Myocyte (in vitro differentiated cells): ENCODE measurements around the gene FAM89B. TPM values are rescaled to one million over a fixed set of nuclear protein-coding genes. Genes with fewer than 3 reads are reported as not detected.

Source experiments
- DNase-seq: peaks from one replicate; pipeline ENCODE4 v3.0.0-alpha.2; 2012; ENCODE audit warnings: low read depth
- total RNA-seq: library from RNA; depleted of rRNA; stranded (reverse); fragments of >200 nt; gene quantifications from 2 replicates; pipeline ENCODE4 v1.2.3, GENCODE V29; 2014

The FAM89B gene
- total RNA-seq, 1 donor from 2014 or later, result 91.7 TPM

GRCh38 chr11:65586676-65587075, 14.3 kb downstream of the FAM89B start:
- peak; percentile 76 for DNase-seq

GRCh38 chr11:65588199-65589054, 16.1 kb downstream of the FAM89B start:
- DNase-seq, result peak; percentile 86

GRCh38 chr11:65589444-65590239, 17.3 kb downstream of the FAM89B start:
- no peak for DNase-seq

DNA sequence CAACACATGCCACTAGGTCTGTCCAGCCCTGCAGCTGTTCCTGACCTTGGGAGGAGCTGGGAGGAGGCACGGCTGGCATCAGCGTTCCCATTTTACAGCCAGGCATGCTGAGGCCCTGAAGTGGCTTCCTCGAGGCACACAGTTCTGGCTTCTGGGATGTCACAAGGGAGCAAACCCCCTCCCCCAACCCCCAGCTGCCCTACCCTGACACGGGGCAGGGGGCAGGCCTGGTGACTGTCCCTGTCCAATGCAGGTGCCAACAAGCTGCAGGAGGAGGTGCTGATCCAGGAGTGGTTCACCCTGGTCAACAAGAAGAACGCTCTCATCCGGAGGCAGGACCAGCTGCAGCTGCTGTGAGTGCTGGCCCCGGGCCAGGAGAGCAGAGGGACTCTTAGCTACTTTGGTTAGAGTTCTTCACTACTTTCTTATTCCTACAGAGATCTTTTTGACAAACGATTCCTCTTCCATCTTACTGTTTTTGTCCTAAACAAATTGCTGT, 18.0 kb downstream of the FAM89B start:
- DNase-seq, result peak; percentile 90

GRCh38 chr11:65591939-65592857, 19.9 kb downstream of the FAM89B start:
- no peak for DNase-seq

GRCh38 chr11:65592858-65593517, 20.6 kb downstream of the FAM89B start:
- DNase-seq, result no peak

DNA sequence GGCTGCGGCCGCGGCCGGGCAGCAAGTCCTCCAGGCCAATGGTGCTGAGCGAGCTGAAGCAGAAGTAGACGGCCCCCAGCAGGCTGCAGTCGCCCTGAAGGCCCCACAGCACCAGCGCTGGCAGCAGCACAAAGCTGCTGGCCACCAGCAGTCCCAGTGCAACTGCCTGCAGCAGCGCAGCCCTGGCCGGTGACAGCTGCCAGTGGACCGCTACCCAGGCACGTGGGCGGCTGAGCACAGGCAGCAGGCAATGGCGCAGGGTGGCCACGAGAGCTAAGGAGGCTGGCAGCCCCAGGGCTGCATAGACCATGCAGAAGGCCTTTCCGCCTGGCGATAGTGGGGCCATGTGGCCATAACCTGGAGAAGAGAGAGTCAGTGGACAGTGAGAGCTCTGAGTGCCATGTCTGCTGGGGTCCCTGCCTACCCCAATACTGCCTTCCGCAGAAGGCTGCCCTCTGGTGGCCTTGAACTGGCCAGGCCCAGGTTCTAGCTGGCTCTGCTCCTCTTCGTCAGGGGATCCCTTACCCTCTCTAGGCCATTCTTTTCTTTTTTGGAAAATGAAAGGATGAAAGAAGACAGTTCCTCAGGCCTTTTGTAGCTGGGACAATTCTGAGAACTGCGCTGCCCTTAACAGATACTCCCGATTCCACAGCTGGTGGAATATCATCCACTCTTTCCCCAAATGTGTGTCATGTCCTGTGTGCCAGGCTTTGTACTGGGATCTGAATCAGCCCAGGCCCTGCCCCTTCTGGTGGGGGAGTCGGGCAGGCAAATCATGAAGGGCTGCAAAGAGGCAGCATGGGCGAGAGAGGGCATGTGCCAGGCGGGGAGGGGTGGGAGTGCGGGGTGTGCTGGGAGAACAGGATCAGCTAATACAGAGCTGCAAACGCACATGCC, 21.4 kb downstream of the FAM89B start:
- DNase-seq, result peak; percentile 65

GRCh38 chr11:65595131-65595530, 22.8 kb downstream of the FAM89B start:
- DNase-seq, result no peak

GRCh38 chr11:65595543-65596281, 23.4 kb downstream of the FAM89B start, which contains the start of gene KCNK7:
Gene KCNK7 (minus strand): TSS chr11:65595800. CDS start chr11:65595772, 28 bp downstream.
- DNase-seq, result no peak

GRCh38 chr11:65596520-65596919, 24.2 kb downstream of the FAM89B start:
- DNase-seq, result no peak

DNA sequence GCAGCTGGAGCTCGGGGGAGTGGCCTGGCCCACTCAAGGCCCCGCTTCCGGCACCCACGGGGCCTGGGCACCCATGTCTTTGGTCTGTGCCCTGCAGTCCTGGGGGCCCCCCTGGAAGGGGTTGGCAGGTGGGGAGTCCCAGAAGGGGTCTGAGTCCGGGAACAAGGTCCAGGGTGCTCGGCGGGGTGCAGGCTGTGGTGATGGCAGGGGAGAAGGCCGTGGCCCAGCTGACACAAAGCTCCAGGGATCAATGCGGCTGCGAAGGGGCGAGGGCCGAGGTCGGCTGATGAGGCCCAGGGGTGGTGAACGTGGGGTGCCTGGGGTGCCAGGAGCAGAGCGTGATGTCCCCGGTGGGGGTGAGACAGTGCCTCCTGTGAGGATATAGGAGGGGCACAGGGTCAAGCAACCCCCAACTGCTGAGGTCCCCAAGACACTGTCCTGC, 25.9 kb downstream of the FAM89B start:
- no peak for DNase-seq

DNA sequence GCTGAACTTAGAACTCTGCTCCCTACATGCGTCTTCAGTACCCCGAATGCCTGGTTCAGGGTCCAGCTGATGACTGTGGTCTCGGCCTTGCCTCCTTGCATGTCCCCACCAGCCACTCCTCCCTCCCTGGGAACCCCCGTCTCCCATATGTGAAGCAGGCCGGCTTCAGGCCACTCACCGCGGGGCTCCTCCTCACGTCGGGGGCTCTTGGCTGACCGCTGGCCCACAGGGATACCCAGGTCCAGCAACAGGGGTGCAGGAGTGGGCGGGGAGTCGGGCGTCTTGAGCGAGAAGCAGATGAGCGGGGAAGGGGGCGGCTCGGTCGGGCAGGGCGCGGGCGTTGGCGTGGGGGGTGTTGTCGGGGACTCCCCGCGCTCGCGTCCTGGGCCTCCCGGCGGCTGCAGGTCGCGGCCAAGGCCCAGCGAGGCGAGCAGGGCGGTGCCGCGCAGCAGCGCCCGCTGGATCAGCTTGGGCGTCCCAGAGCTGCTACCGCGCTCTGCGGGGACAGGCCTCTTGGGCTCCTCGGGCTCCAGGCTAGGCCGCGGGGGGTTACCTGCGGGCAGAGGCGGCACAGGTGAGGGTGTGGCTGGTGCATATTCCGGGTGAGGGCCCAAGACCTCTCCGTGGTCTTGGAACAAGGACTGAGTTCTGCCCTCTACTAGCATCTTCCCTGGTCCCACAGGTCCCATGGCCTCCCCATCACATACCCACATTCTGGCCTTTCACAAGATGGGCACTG, 27.0 kb downstream of the FAM89B start:
- no peak for DNase-seq

- no peak for DNase-seq
These were observed 27.6 kb downstream of the FAM89B start for GRCh38 chr11:65599955-65600246.

GRCh38 chr11:65604258-65604657, 31.9 kb downstream of the FAM89B start:
- peak; percentile 73 for DNase-seq

DNA sequence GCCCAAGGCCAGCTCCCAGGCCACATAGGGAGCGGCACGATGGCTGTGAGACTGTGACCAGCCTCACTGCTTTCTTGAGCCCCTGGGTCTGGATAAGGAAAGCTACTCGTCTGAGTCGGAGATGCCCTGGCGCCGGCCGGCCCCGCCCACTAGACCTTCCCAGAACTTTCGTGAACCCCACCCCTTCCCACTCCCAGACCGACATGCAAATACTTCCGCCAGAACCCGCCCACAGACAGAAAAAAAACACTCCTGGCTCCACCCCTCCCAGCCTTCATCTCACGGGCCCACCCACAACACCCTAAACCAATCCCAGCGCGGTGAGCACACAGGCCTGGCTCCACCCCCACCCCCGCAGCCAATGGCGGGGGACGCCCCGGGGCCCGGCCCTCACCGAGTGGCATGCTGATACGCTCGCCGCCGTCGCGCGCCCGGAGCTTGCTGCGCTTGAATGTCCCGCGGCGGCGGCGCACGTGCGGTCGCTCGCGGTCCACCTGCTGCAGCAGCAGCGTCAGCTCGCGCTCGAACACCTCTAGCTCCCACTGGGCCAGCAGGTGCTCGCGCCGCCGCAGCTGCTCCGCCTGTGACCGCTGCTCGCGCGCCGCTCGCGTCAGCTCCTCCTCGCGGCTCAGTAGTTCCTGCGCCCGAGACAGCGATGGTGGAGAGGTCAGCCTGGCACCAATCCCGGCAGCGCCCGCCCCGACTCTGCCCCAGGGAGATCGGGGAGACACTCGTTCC, 34.7 kb downstream of the FAM89B start:
- no peak for DNase-seq

- no peak for DNase-seq
These were observed 35.5 kb downstream of the FAM89B start for GRCh38 chr11:65607614-65608426.
